ENCODE data around the gene ZNF33A. TPM values are rescaled to one million over a fixed set of nuclear protein-coding genes. Genes with fewer than 3 reads are reported as not detected.

The ZNF33A gene
- total and polyA plus RNA-seq, 2 of the 4 experiments (the other 2 are of a cell fraction), result 5.6 to 14.3 TPM

DNA sequence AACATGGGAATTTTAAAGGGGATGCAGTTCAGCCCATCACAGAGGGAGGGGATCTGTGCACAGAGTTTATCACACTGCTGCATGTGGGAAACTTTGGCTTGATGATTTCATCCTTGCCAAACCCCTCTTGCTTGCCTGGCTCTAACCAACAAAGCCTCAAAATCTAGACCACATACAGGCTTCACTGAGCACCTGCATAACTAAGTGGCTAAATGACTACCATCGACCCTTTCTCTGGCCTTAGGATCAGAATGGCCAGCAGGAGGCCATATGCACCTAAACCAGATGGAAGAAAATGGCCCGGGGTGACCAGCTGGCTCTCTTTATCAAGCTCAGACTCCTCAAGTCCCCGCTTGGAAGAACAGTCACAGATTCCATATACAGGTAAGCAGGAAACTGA, 18.4 kb upstream of the ZNF33A start:
- dilution Hi-C loops (cut with HindIII; ENCODE audit: low sequenced_read_pairs, unreplicated experiment), result no loop called here
- Histone ChIP-seq H2AK5ac (ENCODE audit: low read depth, low read length) (no peak overlapping the region), H3K9me3 (ENCODE audit: control insufficient read depth, insufficient read depth, low read length) (no peaks in the 10 kb centered on the region), H2BK15ac (ENCODE audit: low read depth, low read length) (no peak overlapping the region), H3K9me1 (ENCODE audit: insufficient read depth, low read length) (no peaks in the 10 kb centered on the region), H3K36me3 (ENCODE audit: control insufficient read depth, insufficient read depth, low read length) (no peaks in the 10 kb centered on the region), H3K4ac (ENCODE audit: low read depth, low read length) (no peak overlapping the region), H4K5ac (ENCODE audit: low read depth, low read length) (no peak overlapping the region), H2AK9ac (replicated peaks; ENCODE audit: low read depth, low read length, poor library complexity) (no peak overlapping the region), H4K91ac (ENCODE audit: insufficient read depth, low read depth, low read length) (no peak overlapping the region), H3K79me1 (ENCODE audit: low read depth in 1 of 2, low read length in 2 of 2) (no peaks in the 10 kb centered on the region), H3K18ac (ENCODE audit: low read depth, low read length) (no peak overlapping the region), H3K27me3 (ENCODE audit: control insufficient read depth, insufficient read depth, low read length) (no peaks in the 10 kb centered on the region), H4K20me1 (ENCODE audit: insufficient read depth, low read length) (no peaks in the 10 kb centered on the region), H3K14ac (replicated peaks; ENCODE audit: low read depth, low read length) (no peak overlapping the region), H3K4me3 (ENCODE audit: insufficient read depth, low read depth, low read length) (no peak overlapping the region), H2BK120ac (ENCODE audit: low read depth, low read length) (no peak overlapping the region), H4K8ac (ENCODE audit: low read depth in 2 of 2, low read length in 2 of 2) (no peak overlapping the region), H2BK5ac (ENCODE audit: low read depth, low read length, poor library complexity, severe bottlenecking) (no peak overlapping the region), H2AFZ (replicated peaks; ENCODE audit: low read length, poor library complexity) (no peak overlapping the region), H3K27ac (ENCODE audit: insufficient read depth, low read length) (no peak overlapping the region), H3K4me1 (ENCODE audit: control insufficient read depth, insufficient read depth, low read length) (no peaks in the 10 kb centered on the region), H3K9ac (ENCODE audit: low read depth, low read length) (no peak overlapping the region), H3K56ac (ENCODE audit: extremely low read depth, insufficient read depth, low read length) (no peak overlapping the region), H3K23ac (ENCODE audit: low read depth, low read length) (no peak overlapping the region), H3K4me2 (ENCODE audit: low read depth, low read length) (no peak overlapping the region), H2BK20ac (ENCODE audit: low read depth, low read length) (no peak overlapping the region)
- ChIA-PET POLR2A (ENCODE audit: unreplicated experiment) (no interaction called here), CTCF (interaction anchor here (1.2 kb wide), 1 partner anchor 374 kb away, joined by 3 read pairs; no protein-coding TSS in a partner anchor)
- no peak for TF ChIP-seq BHLHE40 (IDR thresholded peaks at IDR 0.05; ENCODE audit: low read depth, low read length)
- no peak for TF ChIP-seq POLR2A (IDR thresholded peaks at IDR 0.05; ENCODE audit: low read depth, low read length)
- TF ChIP-seq MAZ (IDR thresholded peaks at IDR 0.05; ENCODE audit: borderline replicate concordance, low read depth, low read length), result no peak
- TF ChIP-seq RFX5 (IDR thresholded peaks at IDR 0.05; ENCODE audit: low read depth, low read length), result no peak
- no peak for TF ChIP-seq NFE2L2 (IDR thresholded peaks at IDR 0.05; ENCODE audit: low read depth, low read length)
- TF ChIP-seq, protein P1, sequence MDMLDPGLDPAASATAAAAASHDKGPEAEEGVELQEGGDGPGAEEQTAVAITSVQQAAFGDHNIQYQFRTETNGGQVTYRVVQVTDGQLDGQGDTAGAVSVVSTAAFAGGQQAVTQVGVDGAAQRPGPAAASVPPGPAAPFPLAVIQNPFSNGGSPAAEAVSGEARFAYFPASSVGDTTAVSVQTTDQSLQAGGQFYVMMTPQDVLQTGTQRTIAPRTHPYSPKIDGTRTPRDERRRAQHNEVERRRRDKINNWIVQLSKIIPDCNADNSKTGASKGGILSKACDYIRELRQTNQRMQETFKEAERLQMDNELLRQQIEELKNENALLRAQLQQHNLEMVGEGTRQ (IDR thresholded peaks at IDR 0.05; ENCODE audit: low read depth, low read length), result no peak
- TF ChIP-seq CHD1 (IDR thresholded peaks at IDR 0.05; ENCODE audit: low read depth, low read length), result no peak
- TF ChIP-seq RAD21 (IDR thresholded peaks at IDR 0.05; ENCODE audit: low read length), result no peak
- no peak for TF ChIP-seq MXI1 (IDR thresholded peaks at IDR 0.05; ENCODE audit: borderline replicate concordance, low read depth, low read length)
- no peak for TF ChIP-seq MAFK (IDR thresholded peaks at IDR 0.05; ENCODE audit: low read depth, low read length)
- no peak for TF ChIP-seq FOS (IDR thresholded peaks at IDR 0.05; ENCODE audit: low read depth, low read length)
- TF ChIP-seq SMC3 (IDR thresholded peaks at IDR 0.05; ENCODE audit: low read depth, low read length), result no peak
- TF ChIP-seq, protein P2, sequence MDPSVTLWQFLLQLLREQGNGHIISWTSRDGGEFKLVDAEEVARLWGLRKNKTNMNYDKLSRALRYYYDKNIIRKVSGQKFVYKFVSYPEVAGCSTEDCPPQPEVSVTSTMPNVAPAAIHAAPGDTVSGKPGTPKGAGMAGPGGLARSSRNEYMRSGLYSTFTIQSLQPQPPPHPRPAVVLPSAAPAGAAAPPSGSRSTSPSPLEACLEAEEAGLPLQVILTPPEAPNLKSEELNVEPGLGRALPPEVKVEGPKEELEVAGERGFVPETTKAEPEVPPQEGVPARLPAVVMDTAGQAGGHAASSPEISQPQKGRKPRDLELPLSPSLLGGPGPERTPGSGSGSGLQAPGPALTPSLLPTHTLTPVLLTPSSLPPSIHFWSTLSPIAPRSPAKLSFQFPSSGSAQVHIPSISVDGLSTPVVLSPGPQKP (IDR thresholded peaks at IDR 0.05; ENCODE audit: borderline replicate concordance, low read depth, low read length), result no peak
- no peak for TF ChIP-seq RCOR1 (IDR thresholded peaks at IDR 0.05; ENCODE audit: insufficient replicate concordance, low read length)
- TF ChIP-seq, protein P3, sequence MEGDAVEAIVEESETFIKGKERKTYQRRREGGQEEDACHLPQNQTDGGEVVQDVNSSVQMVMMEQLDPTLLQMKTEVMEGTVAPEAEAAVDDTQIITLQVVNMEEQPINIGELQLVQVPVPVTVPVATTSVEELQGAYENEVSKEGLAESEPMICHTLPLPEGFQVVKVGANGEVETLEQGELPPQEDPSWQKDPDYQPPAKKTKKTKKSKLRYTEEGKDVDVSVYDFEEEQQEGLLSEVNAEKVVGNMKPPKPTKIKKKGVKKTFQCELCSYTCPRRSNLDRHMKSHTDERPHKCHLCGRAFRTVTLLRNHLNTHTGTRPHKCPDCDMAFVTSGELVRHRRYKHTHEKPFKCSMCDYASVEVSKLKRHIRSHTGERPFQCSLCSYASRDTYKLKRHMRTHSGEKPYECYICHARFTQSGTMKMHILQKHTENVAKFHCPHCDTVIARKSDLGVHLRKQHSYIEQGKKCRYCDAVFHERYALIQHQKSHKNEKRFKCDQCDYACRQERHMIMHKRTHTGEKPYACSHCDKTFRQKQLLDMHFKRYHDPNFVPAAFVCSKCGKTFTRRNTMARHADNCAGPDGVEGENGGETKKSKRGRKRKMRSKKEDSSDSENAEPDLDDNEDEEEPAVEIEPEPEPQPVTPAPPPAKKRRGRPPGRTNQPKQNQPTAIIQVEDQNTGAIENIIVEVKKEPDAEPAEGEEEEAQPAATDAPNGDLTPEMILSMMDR (conservative IDR thresholded peaks at IDR 0.05; ENCODE audit: low read depth, low read length), result no peak
- TF ChIP-seq CEBPB (IDR thresholded peaks at IDR 0.05; ENCODE audit: low read depth, low read length), result no peak
- in situ Hi-C loops (cut with MboI; ENCODE audit: low sequenced_read_pairs), result loop anchor here (25.0 kb wide), 1 partner anchor 370 kb away; no protein-coding TSS in a partner anchor
- WGBS, 2 experiments (ENCODE audit: extremely low coverage in 2 of 2, insufficient read length in 1 of 2), result no CpG with 5 or more reads among the region's 3 CpGs
- intact Hi-C loops (cut with micrococcal nuclease), result no loop called here
- ATAC-seq (ENCODE audit: low read depth) (no peak), DNase-seq (no peak)
- BruUV-seq (replicated peaks), result no TSS peak

Data from IMR-90 (cell line).